Fibroblast of skin of abdomen (primary cell): ENCODE results near the gene AFAP1L2.
A peak's percentile ranks its signal among the peaks of the same experiment; 100 is the strongest.
"Not testable (repeated sequence)": the region's sequence is repeated elsewhere in the genome, so short reads cannot be mapped to it uniquely, and the experiment has no call there.

Experiments used
- DNase-seq: peaks from one replicate; pipeline ENCODE4 v3.0.0-alpha.2; 2013

Gene AFAP1L2

DNA sequence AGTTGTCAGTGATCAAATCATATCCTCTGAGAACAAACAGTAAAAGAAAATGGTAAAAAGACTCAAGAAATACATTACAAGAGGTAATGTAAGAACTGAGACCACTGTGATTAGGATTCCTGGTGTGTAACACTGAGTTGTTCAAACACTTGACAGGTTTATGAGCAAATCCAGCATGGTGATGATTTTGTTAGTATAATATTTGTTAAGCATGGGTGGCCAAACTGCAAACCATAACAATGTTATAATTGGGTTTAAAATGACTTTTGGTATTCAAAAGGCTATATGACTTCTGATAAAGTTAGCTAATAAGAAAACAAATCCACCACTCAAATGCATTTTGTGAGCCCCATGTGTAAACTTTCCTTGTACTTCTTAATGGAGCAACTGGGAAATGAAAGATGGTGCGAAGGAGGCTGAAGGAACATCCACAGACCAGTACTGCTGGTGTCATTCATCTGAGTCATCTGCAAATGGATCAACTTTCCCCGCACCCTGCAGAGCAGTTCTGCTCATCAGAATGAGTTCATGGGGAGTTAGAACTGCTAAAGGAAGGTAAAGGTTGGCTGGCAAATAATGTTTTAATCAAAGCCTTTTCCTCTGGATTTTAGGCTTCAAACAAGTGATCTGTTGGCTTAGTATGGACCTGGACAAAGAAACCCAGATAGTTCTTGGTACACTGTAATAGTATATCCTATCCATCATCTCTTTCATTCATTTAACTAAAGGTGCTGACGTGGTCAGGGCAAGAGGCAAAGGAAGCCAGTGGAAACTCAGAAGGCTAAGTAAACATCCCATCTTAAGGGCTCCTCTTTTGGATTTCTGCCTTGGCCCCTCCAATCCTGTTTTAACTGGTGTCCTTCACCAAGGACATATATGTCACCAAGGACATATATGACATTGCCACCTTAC lies 45.0 kb downstream of the AFAP1L2 start:
- DNase-seq: no peak

DNA sequence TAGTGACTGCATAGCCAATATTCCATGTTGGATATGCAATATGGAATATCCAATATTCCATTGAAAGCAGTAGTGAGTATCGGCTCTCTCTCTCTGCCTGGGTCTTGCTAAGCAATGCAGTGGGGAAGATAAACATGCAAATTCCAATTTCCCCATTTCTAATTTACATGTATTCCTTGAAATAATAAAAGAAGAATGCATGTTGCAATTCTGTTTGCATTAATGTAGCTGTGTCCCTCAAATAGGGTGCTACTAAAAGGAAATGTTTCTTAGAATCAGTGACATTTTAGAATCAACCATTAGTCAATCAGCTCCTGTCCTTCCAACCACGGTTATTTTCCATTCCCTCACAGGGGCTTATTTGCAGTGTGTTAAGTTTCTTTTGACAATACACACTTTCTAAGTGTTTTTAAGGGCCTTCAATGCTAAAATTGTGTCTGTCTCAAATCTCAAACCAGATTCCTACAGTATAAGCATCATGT lies 46.7 kb downstream of the AFAP1L2 start:
- no peak for DNase-seq

DNA sequence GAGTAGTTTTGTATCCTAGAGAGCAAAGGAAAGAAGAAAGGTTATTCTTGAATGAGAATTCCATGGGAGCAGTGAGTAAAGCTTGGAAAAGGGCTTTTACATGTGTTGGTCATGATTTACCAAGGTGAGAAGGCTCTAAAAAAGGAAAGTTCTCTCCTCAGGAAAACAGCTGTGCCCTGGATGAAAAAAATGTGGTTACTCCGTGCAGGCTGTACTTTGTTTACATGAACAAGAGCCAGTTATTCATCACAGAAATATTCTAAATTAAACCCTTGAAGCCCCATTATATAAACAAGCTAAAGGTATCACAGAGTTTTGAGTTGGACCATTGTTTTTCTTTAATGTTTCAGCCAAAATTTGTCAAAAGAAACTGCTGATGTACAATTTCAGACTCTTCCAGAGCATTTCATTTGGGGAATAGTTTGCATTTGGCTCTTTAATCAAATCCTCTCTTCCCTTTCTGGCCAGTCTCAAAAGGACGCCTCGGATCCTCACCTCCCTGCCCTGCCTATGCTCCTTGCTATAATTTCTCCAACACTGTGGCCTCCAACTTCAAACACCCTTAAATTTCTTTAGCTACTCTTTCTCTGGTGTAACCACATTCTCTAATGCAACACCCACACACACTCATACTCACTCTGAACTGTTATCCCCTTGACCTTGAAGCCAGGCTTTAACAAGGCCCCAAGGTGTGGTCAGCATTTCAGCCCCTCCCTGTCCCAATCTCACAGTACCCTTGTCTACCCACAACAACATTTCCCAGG lies 47.4 kb downstream of the AFAP1L2 start:
- DNase-seq: peak; percentile 6

DNA sequence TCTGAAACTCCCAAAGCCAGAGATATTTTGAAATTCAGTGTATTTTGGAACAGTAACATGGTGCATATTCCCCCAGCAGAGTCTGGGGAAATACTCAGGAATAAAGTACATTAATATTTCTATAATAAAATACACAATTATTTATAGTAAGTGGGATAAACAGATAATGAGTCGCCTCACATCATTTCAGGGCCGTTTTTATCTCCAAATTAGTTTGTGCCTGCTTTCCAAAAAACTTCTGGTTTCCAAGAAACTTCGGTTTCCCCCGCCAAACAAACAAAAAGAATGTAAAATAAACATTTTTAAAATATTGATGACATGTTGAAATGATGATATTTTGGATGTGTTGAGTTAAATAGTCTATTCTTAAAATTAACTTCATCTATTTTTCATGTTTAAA lies 48.2 kb downstream of the AFAP1L2 start:
- no peak for DNase-seq

DNA sequence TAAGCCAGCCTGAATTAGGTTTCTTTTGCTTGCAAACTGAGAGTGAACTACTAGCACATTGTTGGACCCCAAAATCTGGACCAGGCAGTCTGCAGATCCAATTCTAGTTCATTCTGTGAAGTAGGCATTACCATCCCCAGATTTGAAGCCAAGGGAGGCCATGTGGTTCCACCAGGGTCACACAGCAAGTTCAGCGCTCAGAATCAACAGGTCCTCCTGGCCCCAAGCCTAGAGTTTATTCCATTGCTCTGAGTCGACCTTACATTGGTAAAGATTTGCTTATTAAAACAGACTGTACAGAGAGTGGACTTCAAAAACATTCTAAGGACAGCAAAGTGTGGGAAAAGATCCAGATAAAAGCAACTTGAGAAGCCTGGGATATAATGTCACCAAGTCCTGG lies 50.9 kb downstream of the AFAP1L2 start:
- DNase-seq: no peak

DNA sequence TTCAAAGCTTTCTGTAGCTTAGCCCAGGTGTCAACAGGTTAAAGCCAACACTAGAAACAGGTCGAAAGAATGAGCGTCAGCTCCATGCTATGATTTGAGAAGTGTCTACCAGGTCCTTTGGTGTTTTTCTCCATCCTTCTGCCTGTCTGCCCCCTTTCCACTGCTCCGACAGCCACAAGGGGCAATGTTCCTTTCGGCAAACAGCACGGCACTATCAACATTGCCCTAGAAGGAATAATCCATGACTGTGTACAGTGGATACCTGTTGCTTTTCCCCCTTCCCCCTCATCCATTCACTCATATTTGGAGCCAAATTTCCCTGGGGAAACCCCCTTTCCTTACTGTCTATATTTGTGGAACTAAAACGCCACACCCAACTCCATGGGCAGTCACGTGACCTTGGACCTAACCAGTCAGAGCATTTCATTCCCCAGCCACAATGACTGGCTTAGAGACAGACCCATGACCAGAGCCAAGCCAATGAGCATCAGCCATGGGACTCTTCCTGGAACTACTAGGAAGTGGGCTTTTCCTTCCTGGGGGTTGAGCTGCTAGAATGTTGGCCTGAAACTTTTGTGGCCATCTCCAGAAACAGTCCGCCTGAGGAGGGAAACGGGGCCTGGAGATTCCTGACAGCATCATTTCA lies 51.5 kb downstream of the AFAP1L2 start:
- DNase-seq: no peak

DNA sequence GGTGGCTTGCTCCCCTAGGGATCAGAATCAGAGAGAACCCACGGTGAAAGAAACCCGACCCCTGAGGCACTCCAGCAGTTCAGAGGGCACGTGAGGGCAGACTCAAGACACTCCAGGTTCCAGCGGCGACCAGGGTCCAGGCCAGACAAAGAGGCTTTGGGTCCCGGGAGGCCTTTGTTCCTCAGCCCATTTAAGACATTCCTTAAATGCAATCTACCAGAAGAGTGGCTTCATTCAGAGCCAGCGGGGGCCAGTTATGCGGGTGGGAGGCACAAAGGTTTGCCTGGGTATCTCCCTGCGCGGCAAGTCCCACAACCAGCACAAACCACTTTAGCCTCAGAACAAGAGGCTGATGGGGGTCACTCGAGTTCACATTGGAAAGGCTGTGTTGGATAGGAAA lies 53.6 kb downstream of the AFAP1L2 start:
- no peak for DNase-seq

DNA sequence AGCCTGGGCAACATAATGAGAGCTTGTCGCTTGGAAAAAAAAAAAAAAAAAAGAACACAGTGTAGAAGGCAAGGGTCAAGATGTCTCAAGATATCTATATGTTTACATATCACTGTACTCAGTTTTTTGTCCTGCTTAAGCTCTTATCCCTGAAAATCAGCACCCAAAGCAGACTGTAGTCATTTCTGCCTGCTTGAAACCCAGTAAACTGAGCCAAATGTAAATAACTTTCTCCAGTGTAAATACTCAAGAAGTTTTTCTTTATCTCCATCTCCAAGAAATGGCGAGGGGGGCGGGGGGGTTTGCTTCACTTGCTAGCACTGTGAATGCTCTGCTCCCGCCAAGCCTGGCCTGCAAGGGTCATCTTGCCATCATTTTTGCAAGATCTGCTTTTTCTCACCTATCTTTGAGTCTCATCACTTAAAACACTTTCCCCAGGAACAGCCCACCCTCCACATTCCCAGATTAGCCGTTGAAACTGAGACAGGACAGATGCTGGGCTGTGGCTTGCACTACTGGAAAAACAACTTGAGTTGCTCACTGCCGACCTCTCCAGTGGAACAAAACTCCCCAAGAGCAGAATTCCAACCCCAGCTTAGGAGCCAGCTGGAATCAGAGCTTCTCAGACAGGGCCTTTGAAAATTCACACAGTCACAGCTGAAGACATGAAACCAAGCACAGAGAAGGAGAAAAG lies 54.6 kb downstream of the AFAP1L2 start:
- DNase-seq: no peak

DNA sequence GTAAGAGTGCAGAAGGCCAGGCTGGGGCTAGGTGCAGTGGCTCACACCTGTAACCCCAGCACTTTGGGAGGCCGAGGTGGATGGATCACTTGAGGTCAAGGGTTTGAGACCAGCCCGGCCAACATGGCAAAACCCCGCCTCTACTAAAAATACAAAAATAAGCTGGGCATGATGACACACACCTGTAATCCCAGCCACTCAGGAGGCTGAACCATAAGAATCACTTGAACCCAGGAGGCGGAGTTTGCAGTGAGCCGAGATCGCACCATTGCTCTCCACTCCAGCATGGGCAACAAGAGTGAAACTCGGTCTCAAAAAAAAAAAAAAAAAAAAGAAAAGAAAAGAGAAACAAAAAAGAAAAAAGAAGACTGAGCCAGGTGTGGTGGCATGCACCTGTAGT lies 55.2 kb downstream of the AFAP1L2 start:
- DNase-seq: not testable (repeated sequence)

DNA sequence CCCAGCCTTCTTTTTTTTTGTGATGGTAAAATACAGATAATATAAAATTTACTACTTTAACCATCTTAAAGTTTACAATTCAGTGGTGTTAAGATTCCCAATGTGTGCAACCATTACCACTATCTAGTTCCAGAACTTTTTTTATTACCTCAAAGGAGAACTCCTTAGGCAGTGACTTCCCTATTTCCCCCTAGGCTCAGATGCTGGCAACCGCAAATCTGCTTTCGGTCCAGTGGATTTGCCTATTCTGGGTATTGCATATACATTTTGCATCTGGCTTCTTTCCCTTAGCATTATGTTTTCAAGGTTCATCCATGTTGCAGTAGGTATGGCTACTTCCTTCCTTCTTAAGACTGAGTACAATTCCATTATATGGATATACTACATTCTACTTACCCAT lies 56.5 kb downstream of the AFAP1L2 start:
- DNase-seq: no peak

DNA sequence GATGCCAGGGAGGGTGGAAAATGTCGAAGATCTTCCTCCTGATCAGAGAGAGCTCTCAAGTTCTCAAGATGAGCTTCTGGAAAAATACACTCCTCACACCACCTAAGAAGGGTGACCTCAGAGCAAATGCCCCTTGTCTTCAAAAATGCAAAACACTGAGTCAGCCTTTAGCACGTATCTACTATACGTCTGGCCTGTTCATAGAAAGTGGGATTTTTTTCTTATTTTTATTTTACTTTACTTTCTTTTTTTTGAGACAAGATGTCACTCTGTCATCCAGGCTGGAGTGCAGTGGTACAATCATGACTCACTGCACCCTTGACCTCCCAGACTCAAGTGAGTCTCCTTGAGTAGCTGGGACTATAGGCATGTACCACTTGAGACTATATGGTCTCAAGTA lies 57.1 kb downstream of the AFAP1L2 start:
- no peak for DNase-seq

DNA sequence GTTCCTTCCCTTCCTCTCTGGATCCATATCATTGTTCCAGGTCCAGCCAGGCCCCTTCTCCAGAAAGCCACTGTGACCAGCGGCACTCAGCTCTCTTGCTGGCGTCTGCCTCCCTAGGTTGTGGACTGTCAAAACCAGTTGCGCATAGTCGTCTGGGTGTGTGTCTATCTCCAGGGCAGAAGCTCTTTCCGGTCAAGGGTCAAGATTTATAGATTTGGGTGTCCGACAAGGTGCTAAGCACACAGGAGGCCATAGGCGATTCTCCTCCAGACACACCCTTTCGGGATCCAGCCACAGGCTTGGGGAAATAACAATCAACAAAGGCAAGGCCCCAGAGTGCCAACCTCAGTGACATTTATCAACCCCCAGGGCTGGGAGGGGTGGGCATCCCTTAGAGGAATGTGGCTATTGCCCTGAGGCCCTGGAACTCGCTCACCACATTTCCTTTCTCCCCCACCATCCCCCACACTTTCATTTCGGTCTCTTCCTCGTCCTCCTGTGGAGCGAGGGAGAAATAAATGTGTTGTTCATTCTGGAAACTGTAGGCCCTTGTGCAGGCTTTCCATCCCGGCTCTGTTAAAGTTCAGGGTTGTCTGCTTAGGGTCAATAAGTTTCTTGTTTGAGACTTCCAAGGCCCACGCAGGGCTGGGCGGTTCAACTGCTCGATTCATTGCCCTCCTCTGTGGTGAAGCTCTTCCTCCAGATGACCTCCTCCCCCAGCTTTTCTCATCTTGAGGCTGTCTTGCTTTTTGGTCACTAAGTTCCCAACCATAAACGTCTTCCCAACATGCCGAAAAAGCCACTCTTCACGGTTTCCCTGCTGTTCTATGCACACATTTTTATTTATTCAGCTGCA lies 57.9 kb downstream of the AFAP1L2 start:
- DNase-seq: no peak

DNA sequence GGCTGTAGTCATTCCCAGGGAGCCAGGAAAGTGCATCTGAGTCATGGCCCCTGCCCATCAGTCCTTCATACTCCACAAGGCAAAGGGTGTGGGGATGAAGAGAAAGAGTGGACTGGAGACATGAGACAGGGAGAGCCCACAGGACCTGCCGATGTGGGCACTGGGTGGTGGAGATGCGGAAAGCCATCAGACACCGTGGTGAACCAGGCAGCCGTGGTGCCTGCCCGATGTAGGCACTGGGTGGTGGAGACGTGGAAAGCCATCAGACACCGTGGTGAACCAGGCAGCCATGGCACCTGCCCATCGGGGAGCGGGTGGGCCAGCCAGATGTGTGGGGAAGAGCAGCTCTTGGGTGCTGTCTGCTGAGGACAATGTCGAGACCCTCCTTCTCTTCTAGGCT lies 58.6 kb downstream of the AFAP1L2 start:
- DNase-seq: no peak

DNA sequence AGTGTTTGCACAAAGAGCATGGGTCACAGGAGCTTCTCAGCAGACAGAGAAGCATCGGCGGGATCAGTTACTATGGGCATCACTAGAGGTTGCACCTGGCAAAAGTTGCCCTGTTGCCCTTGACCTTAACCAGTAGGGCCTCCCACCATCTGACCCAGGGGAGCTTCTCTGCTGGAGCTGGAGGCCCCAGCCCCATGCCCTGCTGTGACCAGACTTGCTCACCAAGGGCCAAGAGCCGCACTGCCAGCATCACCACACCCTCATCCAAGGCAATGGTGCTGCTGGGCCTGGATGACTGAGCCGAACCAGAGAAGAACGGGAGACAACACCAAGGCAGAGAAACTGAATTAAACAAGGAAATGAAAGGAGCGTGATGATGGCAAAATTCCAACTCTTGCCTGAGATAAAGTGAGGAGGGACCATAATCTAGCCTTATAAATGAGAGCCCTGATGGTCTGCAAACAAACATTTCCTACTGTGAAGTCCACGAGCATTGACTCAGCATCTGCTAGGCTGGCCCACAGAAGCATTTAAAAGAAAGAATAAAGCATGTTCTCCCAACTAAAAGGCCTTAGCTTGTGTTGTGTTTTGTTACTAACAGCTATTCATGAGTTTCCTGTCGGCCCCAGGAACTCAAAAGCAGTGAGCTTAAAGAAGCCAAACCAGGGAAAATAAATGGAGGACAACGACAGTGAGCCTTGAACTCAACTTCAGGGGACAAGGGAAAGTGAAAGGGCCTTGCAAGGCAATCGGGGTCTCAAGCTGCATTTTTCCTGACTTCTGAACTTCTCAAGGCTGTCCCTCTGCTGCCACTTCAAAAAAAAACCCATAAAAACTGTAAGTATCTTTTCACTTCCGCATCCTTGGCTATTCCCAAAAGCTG lies 60.4 kb downstream of the AFAP1L2 start:
- DNase-seq: no peak

DNA sequence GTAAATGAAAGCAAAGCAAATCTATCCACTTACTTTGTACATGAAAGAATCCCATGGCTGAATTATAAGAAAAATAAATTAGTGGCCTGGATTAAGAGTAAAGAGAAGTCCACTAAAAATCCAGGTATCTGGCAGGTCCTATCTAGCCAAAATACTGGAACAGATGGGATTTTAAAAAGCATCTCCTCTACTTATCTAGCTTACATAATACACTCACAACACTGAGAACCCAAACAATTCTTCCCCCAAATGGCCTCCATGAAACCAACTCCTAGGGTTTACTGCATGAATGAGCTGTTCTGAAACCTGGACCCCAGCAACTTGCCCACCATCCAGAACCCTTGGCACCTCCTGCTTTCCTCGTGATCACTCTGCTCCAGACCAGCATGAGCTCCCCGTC lies 61.3 kb downstream of the AFAP1L2 start:
- no peak for DNase-seq

DNA sequence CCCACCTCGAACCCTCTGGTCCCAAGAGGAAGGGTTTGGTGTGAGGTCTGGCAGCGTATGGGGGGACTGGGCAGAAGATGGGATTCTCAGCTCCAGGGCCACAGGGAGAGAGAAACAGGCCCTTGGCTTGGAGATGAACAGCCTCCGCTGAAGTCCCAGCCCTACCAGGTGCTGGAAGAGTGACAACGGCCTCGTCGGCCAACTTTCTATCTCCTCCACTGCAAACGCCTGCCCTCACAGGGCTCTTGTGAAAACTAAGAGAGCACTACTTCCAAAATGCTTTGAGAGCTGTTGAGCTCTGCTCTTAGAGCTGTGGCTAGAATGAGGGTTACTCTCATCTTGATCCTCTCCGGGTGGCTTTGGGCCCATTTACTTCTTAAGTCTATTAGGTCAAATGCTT lies 63.5 kb downstream of the AFAP1L2 start:
- no peak for DNase-seq

DNA sequence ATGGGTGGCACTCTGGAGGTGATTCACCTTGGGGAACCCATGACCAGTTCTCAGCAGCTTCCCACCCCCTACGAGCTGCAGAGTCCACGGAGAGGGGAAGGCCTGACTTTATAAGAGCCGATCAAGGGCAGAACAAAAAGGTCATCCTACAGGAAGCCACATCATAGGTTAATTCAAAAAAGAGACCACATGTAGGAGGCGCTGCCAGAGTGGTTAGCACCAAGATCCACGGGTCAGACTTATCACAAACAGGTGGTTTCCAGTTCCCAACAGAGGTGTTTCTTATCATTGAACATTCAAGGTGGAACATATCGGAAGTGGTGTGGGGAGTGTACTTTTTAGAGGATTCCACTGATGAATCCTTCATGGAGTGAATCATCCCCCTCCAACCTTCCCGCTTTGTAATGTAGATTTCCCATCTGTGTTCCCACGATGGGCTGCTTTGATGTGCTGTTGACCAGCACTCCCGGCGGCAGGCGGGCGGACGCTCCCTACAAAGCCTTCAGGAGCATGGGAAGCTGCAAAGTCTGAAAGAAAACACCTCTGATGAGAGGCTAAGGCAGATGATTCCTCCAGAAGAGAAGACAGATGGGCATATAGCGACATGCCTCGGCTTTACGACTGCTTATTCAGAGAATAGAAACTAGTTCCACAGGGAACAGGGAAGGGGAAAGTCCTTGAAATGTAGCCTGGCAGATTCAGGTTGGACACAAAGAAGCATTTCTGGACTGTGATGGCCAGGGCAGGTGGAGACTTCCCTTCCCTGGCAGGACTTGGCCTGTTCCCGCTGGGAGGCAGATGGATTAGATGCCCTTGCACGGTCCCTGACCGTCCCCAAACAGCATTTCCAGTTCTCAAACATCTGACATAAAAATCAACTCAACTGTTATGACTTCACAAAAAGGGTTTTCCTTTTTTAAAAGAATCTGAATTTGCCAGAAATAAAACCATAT lies 66.5 kb downstream of the AFAP1L2 start:
- DNase-seq: no peak

DNA sequence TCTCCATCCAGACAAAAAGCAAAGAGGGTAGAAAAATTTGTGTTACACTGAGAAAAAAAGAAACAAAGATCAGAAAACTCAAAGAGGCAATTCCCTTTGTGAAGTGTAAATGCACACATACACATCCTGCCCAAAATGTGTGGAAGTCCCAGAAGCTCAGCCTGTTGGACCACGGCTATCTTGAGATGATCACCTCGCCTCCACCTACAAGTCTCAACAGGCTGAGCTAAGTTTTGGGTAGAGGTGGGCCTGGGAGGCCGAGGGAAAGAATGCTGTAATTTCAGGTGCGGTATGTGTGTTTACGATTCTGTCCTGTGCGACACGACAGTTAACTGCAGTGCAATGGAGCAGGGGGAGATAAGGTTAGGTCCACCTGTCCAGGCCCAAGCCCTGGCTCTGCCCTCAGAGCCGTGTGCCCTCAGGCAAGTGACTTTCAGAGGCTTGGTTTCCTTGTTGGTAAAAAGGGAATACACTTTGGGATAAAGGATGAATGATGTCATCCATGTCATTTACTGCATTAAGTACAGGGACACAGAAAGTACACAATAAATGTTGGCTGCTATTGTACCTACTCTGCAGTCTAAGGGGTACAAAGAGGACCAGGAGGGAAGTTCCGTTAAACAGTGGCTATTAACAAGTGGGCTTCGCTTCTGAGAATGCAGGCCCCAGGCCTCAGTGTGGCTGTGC lies 67.3 kb downstream of the AFAP1L2 start:
- DNase-seq: no peak

DNA sequence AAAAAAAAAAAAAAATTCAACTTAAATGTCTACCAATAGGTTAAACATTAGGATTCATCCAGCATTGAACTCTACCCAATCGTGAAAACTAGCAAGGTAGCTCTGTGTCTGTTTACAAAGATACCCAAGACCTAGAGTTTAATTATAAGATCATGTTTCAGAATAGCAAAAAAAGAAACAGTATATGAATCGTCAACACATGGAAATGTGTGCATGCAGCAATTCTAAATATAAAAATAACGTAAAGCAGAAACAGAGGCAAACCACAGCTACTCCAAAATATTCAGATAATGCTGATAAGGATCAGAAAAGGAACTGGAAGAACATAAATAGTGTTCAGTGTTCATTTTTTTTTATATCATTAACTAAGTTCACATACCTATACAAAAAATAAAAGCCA lies 68.7 kb downstream of the AFAP1L2 start:
- no peak for DNase-seq
